Neuron (in vitro differentiated cells): ENCODE results near the gene IDI1.

Experiments
- H2AFZ ChIP-seq: one replicate; pipeline ENCODE4 v1.6.1; 2013; ENCODE audit warnings: low read depth, mild to moderate bottlenecking, inconsistent platforms, low read length, moderate library complexity
- H3K27me3 ChIP-seq: one replicate; pipeline ENCODE4 v1.6.1; 2013; ENCODE audit warnings: low read length; ENCODE audit not compliant: insufficient read depth
- H3K36me3 ChIP-seq: one replicate; pipeline ENCODE4 v1.6.1; 2013; ENCODE audit warnings: low read length; ENCODE audit not compliant: insufficient read depth
- H3K4me1 ChIP-seq: one replicate; pipeline ENCODE4 v1.6.1; 2013; ENCODE audit warnings: low read length; ENCODE audit not compliant: insufficient read depth
- H3K4me3 ChIP-seq: 2 replicates; pipeline ENCODE4 v1.5.1; 2013; ENCODE audit warnings: mild to moderate bottlenecking, low read length, moderate library complexity
- H3K9me3 ChIP-seq: one replicate; pipeline ENCODE4 v1.6.1; 2013; ENCODE audit warnings: low read length

The IDI1 gene

DNA sequence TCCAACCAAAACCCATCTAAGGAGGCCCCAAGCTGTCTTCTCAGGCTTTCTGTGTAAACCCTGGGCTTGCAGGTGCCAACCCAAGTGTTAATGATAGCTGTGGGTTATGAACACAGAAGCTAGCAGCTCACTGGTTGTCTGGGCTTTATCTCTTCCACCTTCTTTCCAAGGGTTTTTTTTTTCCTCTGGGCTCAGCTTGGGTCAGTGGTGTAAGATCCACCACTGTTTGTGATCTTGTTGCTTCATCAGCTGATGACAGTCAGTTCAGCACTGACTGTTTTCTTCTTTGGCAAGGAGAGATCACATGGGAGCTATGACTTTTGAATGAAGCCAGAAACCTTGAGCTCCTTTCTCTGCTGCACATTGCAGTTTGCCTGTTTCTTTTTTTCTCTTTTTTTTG lies 56.0 kb downstream of the IDI1 start:
- Histone ChIP-seq H2AFZ (no peak overlapping the region), H3K9me3 (no peaks in the 10 kb centered on the region), H3K27me3 (no peaks in the 10 kb centered on the region), H3K36me3 (peaks cover 52% of the 10 kb centered on the region), H3K4me3 (no peak overlapping the region), H3K4me1 (peaks cover 9% of the 10 kb centered on the region)

DNA sequence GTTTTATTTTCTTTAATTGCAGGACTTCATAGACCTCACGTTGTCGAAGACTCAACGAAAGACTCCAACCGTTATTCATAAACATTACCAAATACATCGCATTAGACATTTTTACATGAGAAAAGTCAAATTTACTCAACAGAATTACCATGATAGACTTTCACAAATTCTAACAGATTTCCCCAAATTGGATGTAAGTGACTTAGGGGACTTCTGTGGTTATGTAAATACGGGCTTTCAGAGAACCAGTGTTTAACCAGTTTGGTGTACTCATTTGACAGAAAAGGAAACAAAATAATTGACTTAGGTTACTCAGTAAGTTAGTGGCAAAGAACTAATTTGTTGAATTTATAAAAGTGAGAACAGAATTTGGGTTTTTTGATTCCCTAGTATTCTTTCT lies 56.5 kb downstream of the IDI1 start:
- Histone ChIP-seq H3K4me1 (peaks cover 11% of the 10 kb centered on the region), H2AFZ (no peak overlapping the region), H3K9me3 (no peaks in the 10 kb centered on the region), H3K4me3 (no peak overlapping the region), H3K27me3 (no peaks in the 10 kb centered on the region), H3K36me3 (peaks cover 48% of the 10 kb centered on the region)

DNA sequence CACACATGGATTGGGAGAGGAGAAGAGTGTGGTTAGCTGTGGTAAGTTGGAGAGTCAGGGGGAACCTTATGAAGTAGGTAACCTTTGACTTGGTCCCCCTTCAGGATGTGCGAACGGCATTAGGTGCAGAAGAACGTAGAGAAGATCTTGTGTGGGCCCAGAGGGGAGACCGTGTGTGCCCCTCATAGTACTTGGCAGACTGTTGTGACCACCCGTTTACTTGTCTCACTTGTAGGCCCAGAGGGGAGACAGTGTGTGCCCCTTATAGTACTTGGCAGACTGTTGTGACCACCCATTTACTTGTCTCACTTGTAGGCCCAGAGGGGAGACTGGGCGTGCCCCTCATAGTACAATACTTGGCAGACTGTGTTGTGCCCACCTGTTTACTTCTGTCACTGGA lies 58.1 kb downstream of the IDI1 start:
- Histone ChIP-seq H3K27me3 (no peaks in the 10 kb centered on the region), H2AFZ (no peak overlapping the region), H3K4me3 (no peak overlapping the region), H3K4me1 (peaks cover 17% of the 10 kb centered on the region), H3K9me3 (no peaks in the 10 kb centered on the region), H3K36me3 (peaks cover 32% of the 10 kb centered on the region)
